A673 (cell line): ENCODE data around the gene ANKRD7. TPM values are rescaled to one million over a fixed set of nuclear protein-coding genes. Genes with fewer than 3 reads are reported as not detected.

Source experiments
- BruUV-seq: library from RNA; stranded (reverse); fragments of 400-500 nt; replicated peaks from 2 replicates; lab custom pipeline; 2021; lab: Mats Ljungman, UMichigan
- CTCF ChIA-PET: fragments of 300-600 bp; sonication (Branson Sonifier 250); formaldehyde crosslinking; loops from one replicate; lab custom pipeline; 2022; ENCODE audit warnings: antibody characterized with exemption; lab: Charles Lee
- POLR2A ChIA-PET: fragments of 300-600 bp; sonication (Branson Sonifier 250); formaldehyde crosslinking; loops from one replicate; lab custom pipeline; 2022; ENCODE audit warnings: antibody characterized with exemption; ENCODE audit not compliant: low non-redundant PET; lab: Charles Lee
- DNase-seq: peaks from one replicate; pipeline ENCODE4 v3.0.0-alpha.2; 2015; ENCODE audit warnings: low spot score
- H3K27ac ChIP-seq: fragments of 200-600 bp; sonication (generic); 2 replicates; pipeline ENCODE4 v1.5.1; 2016; ENCODE audit warnings: mixed run types, low read depth, mild to moderate bottlenecking, mixed read lengths, antibody characterized with exemption, low read length; ENCODE audit not compliant: poor library complexity, severe bottlenecking
- H3K27me3 ChIP-seq: fragments of 200-600 bp; sonication (generic); replicated peaks from 2 replicates; pipeline ENCODE4 v1.6.1; 2017; ENCODE audit warnings: mixed run types, low read depth, mild to moderate bottlenecking, mixed read lengths, antibody characterized with exemption, low read length; ENCODE audit not compliant: insufficient read depth, poor library complexity
- H3K36me3 ChIP-seq: fragments of 200-600 bp; sonication (generic); 2 replicates; pipeline ENCODE4 v1.6.1; 2016; ENCODE audit warnings: mixed run types, mild to moderate bottlenecking, mixed read lengths, antibody characterized with exemption, low read length; ENCODE audit not compliant: insufficient read depth, poor library complexity, severe bottlenecking
- H3K4me1 ChIP-seq: fragments of 200-600 bp; sonication (generic); 2 replicates; pipeline ENCODE4 v1.6.1; 2017; ENCODE audit warnings: mixed run types, mild to moderate bottlenecking, mixed read lengths, antibody characterized with exemption, low read length; ENCODE audit not compliant: insufficient read depth, poor library complexity, severe bottlenecking
- H3K4me3 ChIP-seq: fragments of 200-600 bp; sonication (generic); 2 replicates; pipeline ENCODE4 v1.5.1; 2016; ENCODE audit warnings: low read depth, mixed run types, mild to moderate bottlenecking, mixed read lengths, low read length; ENCODE audit not compliant: poor library complexity, severe bottlenecking
- H3K9me3 ChIP-seq: fragments of 200-600 bp; sonication (generic); 2 replicates; pipeline ENCODE4 v1.6.1; 2016; ENCODE audit warnings: mixed run types, low read depth, mild to moderate bottlenecking, mixed read lengths, antibody characterized with exemption, low read length; ENCODE audit not compliant: poor library complexity, severe bottlenecking
- CTCF ChIP-seq: fragments of 300-800, 200-600 bp; sonication (generic); conservative IDR thresholded peaks from 2 replicates; pipeline ENCODE4 v1.5.1; 2017; ENCODE audit warnings: low read depth, mild to moderate bottlenecking, antibody characterized with exemption, low read length, moderate library complexity, mixed read lengths
- EZH2 ChIP-seq: fragments of 200-600 bp; sonication (generic); IDR thresholded peaks from 2 replicates; pipeline ENCODE4 v1.6.1; 2017; ENCODE audit warnings: borderline replicate concordance, low read depth, mild to moderate bottlenecking, mixed read lengths, antibody characterized with exemption, low read length; ENCODE audit not compliant: poor library complexity, severe bottlenecking
- intact Hi-C: fragments of 100-400 bp; cut with micrococcal nuclease; formaldehyde crosslinking; loops from one replicate; pipeline ENCODE4 v1.10.0; 2022; ENCODE audit not compliant: unreplicated experiment
- total RNA-seq: library from RNA; stranded (reverse); gene quantifications from 2 replicates; pipeline ENCODE4 v1.2.3, GENCODE V29; 2021

ANKRD7 gene
- total RNA-seq, 1 experiment from 2014 or later = 4.2 TPM

GRCh38 chr7:118281196-118281595, 56.7 kb downstream of the ANKRD7 start:
- intact Hi-C loops = no loop called here
- Histone ChIP-seq H3K27ac (no peak overlapping the region), H3K4me1 (no peaks in the 10 kb centered on the region), H3K9me3 (no peaks in the 10 kb centered on the region), H3K4me3 (no peak overlapping the region), H3K36me3 (no peaks in the 10 kb centered on the region), H3K27me3 (no peaks in the 10 kb centered on the region)
- TF ChIP-seq EZH2 (no peak), CTCF (no peak)
- ChIA-PET CTCF (no interaction called here), POLR2A (no interaction called here)
- no peak for DNase-seq
- no TSS peak for BruUV-seq

DNA sequence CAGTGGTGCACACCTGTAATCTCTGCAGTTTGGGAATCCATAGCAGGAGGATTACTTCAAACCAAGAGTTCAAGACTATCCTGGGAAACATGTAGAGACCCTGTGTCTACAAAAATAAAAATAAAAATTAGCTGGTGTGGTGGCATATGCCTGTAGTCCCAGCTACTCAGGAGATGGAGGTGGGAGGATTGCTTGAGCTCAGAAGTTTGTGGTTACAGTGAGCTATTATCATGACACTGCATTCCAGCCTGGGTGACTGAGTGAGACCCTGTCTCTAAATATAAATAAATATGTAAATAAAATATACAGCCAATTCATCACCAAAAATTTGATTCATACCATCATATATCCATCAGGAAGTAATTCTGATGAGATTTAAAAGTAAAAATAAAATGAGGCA, 60.9 kb downstream of the ANKRD7 start:
- Histone ChIP-seq H3K9me3 (peaks cover 3% of the 10 kb centered on the region), H3K4me1 (no peaks in the 10 kb centered on the region), H3K27me3 (no peaks in the 10 kb centered on the region), H3K27ac (no peak overlapping the region), H3K36me3 (no peaks in the 10 kb centered on the region), H3K4me3 (no peak overlapping the region)
- ChIA-PET CTCF (no interaction called here), POLR2A (no interaction called here)
- intact Hi-C loops = no loop called here
- BruUV-seq = no TSS peak
- DNase-seq = no peak
- TF ChIP-seq EZH2 = no peak
- TF ChIP-seq CTCF = no peak

DNA sequence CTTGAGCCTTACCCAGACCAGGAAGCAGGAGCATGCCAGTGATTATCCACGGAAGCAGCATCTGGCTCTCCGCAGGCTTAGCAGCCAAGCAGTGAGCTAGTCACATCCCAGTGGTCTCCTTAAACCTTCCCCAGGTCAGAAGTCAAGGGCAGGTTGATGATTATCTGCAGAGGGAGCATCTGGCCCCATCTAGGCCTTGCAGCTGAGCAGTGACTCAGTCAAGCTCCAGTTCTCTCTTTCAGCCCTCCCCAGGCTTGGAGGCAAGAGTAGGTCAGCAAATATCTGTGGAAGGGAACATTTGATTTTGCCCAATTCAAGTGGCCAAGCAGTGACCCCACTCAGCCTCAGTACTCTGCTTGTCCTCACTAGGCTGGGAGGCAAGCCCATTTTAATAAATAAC, 61.6 kb downstream of the ANKRD7 start:
- Histone ChIP-seq H3K36me3 (no peaks in the 10 kb centered on the region), H3K9me3 (peaks cover 6% of the 10 kb centered on the region), H3K27ac (no peak overlapping the region), H3K4me3 (no peak overlapping the region), H3K27me3 (no peaks in the 10 kb centered on the region), H3K4me1 (no peaks in the 10 kb centered on the region)
- ChIA-PET POLR2A (no interaction called here), CTCF (no interaction called here)
- TF ChIP-seq CTCF (no peak), EZH2 (no peak)
- intact Hi-C loops = no loop called here
- no peak for DNase-seq
- no TSS peak for BruUV-seq
